Lower leg skin (tissue), 4 donors: ENCODE results near the gene FANCC. TPM values are rescaled to one million over a fixed set of nuclear protein-coding genes. Genes with fewer than 3 reads are reported as not detected.

Experiments
- DNase-seq, 2 donors: peaks; one replicate each; pipeline ENCODE4 v3.0.0-alpha.2; 2019; ENCODE audit warnings: low spot score in 2 of 2
- H3K4me3 ChIP-seq: fragments of 200-600 bp; sonication (generic); 2 replicates; pipeline ENCODE4 v1.5.1; 2017; ENCODE audit warnings: mild to moderate bottlenecking, low read depth; ENCODE audit not compliant: poor library complexity, severe bottlenecking
- POLR2A ChIP-seq, 2 donors: fragments of 450-650 bp; IDR thresholded peaks; one replicate each; pipeline ENCODE4 v1.6.1; 2016 to 2017; ENCODE audit warnings: antibody characterized with exemption in 2 of 2, mild to moderate bottlenecking in 1 of 2, moderate library complexity in 1 of 2
- WGBS, 2 donors: methylation state at CpG; one replicate each; pipeline ENCODE4 v1.1.5; 2018; 5-methylcytosine and 5-hydroxymethylcytosine counted together
- intact Hi-C: fragments of 100-400 bp; cut with DNase I; formaldehyde crosslinking; loops from one replicate; pipeline ENCODE4 v1.15.0; 2023; ENCODE audit warnings: low total_unique reads
- total RNA-seq, 4 donors: library from RNA; depleted of rRNA; stranded (reverse); fragments of >200 nt; gene quantifications; one replicate each; pipeline ENCODE4 v1.1.0, GENCODE V29; 2016
- TF ChIP-seq, protein P1 (sequence below), 3 donors: fragments of 450-650 bp; IDR thresholded peaks; one replicate each; pipeline ENCODE4 v1.5.1; 2016; ENCODE audit warnings: antibody characterized with exemption in 3 of 3, mild to moderate bottlenecking in 3 of 3, moderate library complexity in 2 of 3

The FANCC gene
- total RNA-seq, 4 donors from 2014 or later = 6.7 to 10.2 (median 8.1) TPM

DNA sequence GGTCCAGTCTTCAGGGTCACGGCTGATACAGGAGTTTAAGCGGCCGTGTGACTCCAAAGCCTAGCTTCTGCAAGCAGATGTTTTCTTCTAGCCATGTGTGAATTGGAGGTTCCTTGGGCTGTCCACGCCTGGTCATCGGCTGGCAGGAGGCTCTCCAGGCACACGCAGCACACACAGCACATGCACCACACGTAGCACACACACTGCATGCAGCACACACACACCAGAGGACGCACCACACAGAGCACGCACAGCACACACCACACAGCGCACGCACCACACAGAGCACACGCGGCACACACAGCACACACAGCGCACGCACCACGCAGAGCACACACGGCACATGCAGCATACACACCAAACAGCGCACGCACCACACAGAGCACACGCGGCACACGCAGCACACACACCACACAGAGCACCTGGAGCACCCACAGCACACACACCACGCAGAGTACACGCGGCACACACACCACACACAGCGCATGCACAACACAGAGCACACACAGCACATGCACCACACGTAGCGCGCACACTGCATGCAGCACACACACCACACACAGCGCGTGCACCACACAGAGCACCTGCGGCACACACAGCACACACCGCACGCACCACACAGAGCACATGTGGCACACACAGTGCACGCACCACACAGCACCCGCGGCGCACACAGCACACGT is 234.3 kb downstream of the FANCC start:
- 85 to 94% methylated on average over 35 to 39 of the region's 39 CpGs for WGBS, 2 donors

DNA sequence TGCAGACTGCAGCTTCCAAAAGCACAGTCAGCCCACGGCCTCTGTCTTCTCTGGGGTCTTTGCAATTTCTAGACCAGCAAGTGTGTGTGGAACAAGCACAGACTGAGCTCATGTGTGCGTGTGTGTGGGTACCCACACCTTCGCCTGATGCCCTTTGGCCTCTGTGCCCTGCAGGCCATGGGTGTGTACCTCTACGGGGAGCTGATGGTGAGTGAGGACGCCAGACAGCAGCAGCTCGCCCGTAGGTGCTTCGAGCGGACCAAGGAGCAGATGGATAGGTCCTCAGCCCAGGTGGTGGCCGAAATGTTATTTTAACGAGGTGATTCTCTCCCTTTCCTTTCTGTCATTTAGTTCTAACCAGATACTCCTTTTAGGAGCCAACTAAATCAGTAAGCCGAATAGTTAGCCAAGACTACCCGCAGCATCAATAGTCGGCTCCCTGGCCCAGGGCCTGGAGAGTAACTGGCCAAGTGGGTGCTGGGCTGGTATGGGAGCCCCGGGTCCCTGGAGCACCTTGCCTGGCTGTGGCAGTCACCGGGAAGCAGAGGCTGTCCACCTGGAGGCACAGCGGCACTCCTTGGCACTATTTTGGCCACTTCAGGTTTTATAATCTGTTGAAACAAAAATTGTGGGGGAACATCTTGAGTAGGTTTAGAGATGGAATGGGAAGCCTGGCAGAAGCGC is 235.0 kb downstream of the FANCC start:
- no peak for TF ChIP-seq POLR2A (IDR thresholded peaks at IDR 0.05)
- TF ChIP-seq, protein P1, sequence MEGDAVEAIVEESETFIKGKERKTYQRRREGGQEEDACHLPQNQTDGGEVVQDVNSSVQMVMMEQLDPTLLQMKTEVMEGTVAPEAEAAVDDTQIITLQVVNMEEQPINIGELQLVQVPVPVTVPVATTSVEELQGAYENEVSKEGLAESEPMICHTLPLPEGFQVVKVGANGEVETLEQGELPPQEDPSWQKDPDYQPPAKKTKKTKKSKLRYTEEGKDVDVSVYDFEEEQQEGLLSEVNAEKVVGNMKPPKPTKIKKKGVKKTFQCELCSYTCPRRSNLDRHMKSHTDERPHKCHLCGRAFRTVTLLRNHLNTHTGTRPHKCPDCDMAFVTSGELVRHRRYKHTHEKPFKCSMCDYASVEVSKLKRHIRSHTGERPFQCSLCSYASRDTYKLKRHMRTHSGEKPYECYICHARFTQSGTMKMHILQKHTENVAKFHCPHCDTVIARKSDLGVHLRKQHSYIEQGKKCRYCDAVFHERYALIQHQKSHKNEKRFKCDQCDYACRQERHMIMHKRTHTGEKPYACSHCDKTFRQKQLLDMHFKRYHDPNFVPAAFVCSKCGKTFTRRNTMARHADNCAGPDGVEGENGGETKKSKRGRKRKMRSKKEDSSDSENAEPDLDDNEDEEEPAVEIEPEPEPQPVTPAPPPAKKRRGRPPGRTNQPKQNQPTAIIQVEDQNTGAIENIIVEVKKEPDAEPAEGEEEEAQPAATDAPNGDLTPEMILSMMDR (IDR thresholded peaks at IDR 0.05) = no peak
- WGBS, 2 donors = 67 to 82% methylated on average over 18 of the region's 18 CpGs
- no peak for DNase-seq
- no peak overlapping the region for H3K4me3 ChIP-seq
- intact Hi-C loops = no loop called here

More for the DNA sequence above, 234.3 kb downstream of the FANCC start:
- DNase-seq = no peak
- intact Hi-C loops = no loop called here
- TF ChIP-seq POLR2A (IDR thresholded peaks at IDR 0.05) = no peak
- TF ChIP-seq, protein P1 (IDR thresholded peaks at IDR 0.05) = no peak
- no peak overlapping the region for H3K4me3 ChIP-seq

DNA sequence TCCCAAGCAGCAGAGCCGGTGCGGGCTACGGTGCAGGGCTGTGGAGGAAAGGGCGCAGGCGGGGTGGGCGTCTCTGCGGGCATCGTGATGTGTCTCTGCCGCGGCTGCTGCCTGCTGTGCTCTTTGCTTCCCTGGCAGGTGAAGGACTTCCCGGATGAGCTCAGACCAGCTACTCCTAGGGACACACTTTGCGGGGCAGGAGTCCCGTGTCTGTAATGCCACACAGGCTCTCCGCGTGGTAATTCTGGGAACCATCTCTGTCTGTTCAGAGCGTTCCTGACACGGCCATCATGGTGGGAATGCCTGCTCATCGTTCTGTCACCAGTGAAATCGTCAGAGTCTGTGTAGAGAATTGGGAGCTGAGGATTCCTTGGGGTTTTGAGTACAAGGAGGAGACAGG is 235.5 kb downstream of the FANCC start:
- intact Hi-C loops = no loop called here
- DNase-seq = no peak
- 78 to 79% methylated on average over 19 of the region's 19 CpGs for whole genome bisulfite sequencing, 2 donors
- TF ChIP-seq, protein P1 (IDR thresholded peaks at IDR 0.05) = no peak
- no peak for TF ChIP-seq POLR2A (IDR thresholded peaks at IDR 0.05)
- no peak overlapping the region for H3K4me3 ChIP-seq

DNA sequence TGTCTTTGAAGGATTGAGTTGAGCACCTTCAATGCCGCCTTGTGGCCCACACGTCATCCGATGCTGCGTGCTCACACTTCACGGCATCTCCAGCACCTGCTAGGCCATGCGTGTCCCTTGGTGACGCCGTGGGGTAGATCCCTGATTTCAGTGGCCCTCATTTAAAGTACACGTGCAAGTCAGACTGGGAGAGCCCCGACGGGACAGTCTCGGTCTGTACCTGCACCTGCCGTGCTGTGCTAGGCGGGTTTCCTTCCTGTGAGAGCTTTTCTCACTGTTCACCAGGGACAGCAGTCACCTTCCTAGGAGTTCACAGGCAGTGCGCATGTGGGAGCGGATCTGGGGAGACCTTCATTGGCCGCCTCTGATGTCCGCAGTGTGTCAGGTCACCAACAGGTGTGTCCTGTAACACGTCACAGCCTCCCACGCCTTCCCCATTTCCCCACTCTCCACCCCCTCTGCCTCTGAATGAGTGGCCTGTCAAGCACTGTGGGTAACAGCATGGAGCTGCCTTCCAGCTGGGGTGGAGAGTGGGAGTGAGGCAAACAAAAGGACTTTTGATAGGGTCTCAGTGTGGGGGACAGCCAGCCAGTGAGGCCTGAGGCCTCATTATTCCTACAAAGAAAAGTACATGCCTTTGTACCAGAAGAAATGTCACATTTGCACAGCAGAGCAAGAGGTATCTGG is 236.4 kb downstream of the FANCC start:
- H3K4me3 ChIP-seq = no peak overlapping the region
- TF ChIP-seq, protein P1 (IDR thresholded peaks at IDR 0.05) = no peak
- TF ChIP-seq POLR2A (IDR thresholded peaks at IDR 0.05) = no peak
- DNase-seq = no peak
- 83 to 86% methylated on average over 20 of the region's 20 CpGs for WGBS, 2 donors
- intact Hi-C loops = no loop called here

DNA sequence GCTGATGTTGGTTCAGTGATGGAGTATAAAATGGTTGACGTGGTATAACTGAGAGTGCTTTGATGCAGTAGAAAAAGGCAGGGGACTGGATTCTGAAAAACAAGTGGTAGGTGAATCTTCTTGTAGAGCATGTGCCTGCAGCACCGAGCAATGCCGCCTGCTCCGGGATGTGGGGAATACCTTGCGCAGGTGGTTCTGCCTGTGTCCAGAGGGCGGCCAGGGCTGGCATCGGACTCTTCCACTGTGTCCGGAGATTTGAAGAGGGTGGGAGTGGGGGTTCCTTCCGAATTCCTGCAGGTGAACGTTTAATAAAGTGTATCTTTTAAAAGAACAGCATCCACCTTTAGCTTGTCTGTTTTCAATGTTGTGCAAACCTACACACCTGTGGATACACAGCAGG is 238.0 kb downstream of the FANCC start:
- no peak overlapping the region for H3K4me3 ChIP-seq
- WGBS, 2 donors = 79 to 86% methylated on average over 10 of the region's 10 CpGs
- TF ChIP-seq, protein P1 (IDR thresholded peaks at IDR 0.05) = no peak
- no peak for TF ChIP-seq POLR2A (IDR thresholded peaks at IDR 0.05)
- intact Hi-C loops = no loop called here
- no peak for DNase-seq
